HG03520 (cell line): ENCODE measurements around the gene HEPH.
"Not testable (repeated sequence)": the region's sequence is repeated elsewhere in the genome, so short reads cannot be mapped to it uniquely, and the experiment has no call there.

Experiments
- ATAC-seq: cut with Tn5 transposase; IDR thresholded peaks from one replicate; pipeline ENCODE4 v1.9.1; 2021; ENCODE audit warnings: mild to moderate bottlenecking, moderate library complexity; ENCODE audit not compliant: unreplicated experiment

HEPH gene

DNA sequence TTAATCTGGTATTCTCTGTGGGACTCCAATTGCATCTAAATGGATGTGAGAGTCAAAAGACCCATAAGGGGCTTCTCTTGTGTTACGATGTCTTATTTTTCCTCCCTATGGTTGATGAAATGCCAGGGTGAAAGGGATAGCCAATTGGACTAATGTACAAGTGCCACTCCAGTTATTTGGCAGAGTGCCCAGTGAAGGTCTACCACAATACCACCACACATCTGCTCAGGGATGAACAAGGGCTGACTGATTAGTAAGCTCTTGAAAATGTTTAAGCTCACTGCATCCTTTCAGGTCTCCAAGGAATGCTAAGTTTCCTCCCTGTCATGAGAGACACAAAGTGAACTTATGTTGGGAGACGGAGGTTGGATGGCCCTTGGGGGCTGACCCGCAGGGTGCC lies 57.8 kb downstream of the HEPH start:
- ATAC-seq = no peak

DNA sequence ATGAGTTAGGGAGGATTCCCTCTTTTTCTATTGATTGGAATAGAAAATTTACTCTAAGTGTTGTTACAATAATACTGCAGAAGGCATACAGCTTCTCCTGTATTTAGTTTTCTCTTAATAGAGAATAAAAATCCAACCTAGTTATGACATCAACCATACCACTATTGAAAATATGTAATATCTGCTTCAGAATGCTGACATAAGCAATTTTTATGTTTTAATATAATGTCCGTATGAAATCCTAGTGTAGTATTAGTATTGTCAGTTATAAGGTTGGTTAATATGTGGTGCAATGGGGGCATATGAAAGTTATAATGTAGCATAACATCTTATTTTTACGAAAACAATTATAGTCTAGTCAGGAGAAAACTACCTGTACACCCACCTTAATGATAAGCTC lies 68.2 kb downstream of the HEPH start:
- ATAC-seq = no peak

DNA sequence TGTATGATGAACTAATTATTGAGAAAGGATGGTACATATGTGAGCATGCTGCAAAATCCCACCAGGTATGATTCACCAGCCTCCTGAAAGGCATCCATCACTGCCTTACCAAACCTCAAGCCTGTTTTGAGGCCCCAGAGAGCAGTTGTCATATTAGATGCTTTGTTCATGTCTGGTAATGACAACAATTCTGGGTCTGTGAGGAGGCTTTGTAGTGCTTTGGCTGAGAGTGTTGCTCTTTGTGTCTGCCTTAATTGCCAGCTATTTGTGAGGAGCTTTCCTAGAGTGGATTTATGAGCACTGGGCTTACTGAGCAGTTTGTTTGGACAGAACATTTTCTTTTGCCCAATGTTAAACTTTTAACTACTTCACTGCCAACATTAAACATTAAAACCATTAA lies 69.2 kb downstream of the HEPH start:
- ATAC-seq = no peak

DNA sequence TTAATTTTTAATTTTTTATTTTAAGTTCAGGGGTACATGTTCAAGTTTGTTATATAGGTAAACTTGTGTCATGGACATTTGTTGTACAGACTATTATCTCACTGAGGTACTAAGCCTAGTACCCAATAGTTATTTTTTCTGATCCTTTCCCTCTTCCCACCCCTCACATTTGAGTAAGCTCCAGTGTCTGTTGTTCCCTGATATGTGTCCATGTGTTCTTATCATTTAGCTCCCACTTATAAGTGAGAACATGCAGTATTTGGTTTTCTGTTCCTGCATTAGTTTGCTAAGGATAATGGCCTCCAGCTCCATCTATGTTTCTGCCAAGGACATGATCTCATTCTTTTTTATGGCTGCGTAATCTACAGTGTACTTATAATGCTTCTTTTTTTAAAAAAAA lies 69.9 kb downstream of the HEPH start:
- not testable (repeated sequence) for ATAC-seq

DNA sequence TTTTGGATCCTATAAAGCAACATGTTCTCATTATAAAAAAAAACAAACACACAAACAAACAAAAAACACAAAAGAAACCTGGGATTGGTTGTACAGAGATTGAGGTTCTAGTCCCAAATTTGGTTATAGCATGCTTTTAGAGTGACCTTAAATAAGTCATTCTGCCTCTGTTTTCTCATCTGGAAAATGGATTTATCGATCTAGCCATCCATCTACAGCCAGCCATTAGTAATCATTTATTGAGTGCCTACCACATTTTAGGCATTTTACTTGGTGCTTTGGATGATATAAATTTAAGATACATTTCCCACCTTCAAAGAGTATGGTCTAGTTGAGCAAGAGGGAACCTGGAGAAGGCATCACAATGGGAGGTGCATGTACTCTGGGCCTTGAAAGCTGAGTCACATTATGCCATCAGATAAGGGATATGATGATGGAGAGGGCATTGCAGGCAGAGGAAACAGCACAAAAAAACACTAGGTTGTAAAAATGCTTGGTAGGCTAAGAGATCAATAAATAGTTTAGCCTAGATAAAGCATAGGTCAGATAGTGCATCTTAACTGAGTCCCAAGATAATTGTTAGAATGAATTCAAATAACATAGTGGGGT lies 91.4 kb downstream of the HEPH start:
- ATAC-seq = no peak

DNA sequence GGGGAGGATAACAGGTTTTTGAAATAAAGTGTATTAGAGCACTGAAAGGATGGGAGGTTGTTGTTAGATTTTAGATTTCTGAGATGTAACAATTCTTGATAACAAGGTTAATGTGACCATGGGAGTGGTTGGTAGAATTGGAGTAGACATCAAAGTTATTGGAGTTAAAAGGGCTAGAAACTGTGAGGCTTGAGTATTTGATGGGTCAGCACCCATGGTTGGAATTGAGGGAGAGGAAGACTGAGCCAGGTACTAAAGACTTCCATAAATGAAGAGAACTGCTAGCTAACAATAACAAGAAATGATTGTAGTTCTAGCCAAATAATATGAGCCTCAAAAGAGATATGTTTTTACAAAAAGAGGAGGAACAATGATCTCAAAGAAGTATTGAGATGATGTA lies 98.8 kb downstream of the HEPH start:
- ATAC-seq = no peak
